Measurements from ENCODE around the gene DYSF. TPM values are rescaled to one million over a fixed set of nuclear protein-coding genes. Genes with fewer than 3 reads are reported as not detected.

Gene DYSF
- total and polyA plus RNA-seq, 2 donors (not counting 3 experiments of a cell fraction or from before 2014, with no cell fraction given): 50.9 to 152 TPM

DNA sequence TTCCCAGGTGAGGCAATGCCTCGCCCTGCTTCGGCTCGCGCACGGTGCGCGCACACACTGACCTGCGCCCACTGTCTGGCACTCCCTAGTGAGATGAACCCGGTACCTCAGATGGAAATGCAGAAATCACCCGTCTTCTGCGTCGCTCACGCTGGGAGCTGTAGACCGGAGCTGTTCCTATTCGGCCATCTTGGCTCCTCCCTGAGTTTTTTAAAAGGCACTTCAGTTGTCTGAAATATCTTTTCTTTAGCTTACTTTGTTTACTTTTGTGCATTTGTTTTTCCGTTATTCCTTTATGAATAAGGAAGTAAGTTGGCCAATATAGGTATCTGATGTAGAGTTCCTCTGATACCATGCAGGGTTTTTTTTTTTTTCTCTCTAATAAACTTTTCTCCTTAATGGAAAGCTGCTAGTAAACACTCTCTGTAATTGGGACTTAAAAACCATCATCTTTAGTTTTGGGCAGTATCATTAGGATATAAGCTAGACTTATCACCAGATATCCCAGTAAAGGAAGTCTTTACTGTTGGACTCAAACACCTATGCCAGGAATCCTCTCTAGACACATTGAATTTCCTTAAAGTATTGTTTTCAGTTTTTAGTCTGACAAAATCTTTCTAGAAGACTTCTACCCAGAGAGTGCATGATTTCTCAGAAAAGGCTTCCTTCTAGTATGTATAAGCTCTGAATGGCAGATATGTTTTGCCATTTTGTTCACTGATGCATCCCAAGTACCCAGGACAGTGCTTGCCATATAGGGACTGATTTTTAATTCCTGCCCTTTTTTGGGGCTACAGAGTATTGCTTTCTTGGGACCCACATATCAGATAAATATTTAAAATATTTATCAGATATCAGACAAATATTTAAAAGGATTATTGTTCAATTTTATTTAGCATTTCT is 35.8 kb upstream of the DYSF start:
- peak overlapping the region; percentile 72 for H3K4me2 ChIP-seq (ENCODE audit: insufficient read depth, low read length)
- ChIA-PET POLR2A (no interaction called here), CTCF (interaction anchor here (0.6 to 2.2 kb wide), 5 partner anchors 34 to 118 kb away, joined by 3 to 7 read pairs (median 4); partner anchors contain the start of gene ZNF638)
- TSS peak; percentile 35 for BruUV-seq (replicated peaks)
- DNase-seq (ENCODE audit: low read depth, low spot score) (peak; percentile 20), FAIRE-seq (no peak)
- peaks cover 26% of the 10 kb centered on the region for H3K4me1 ChIP-seq (ENCODE audit: control insufficient read depth, extremely low read depth, insufficient read depth, low read length)
- no peaks in the 10 kb centered on the region for H3K79me2 ChIP-seq (ENCODE audit: control insufficient read depth, insufficient read depth, low read length)
- no peaks in the 10 kb centered on the region for H3K9me1 ChIP-seq (replicated peaks; ENCODE audit: control insufficient read depth, extremely low read depth, insufficient read depth, low read length)
- peak overlapping the region; percentile 48 for H3K27ac ChIP-seq (ENCODE audit: insufficient read depth, low read depth, low read length)
- H3K27me3 ChIP-seq (ENCODE audit: control insufficient read depth in 2 of 2, insufficient read depth in 2 of 2, low read length in 2 of 2): no peaks in the 10 kb centered on the region
- H4K20me1 ChIP-seq (replicated peaks; ENCODE audit: control insufficient read depth, extremely low read depth, insufficient read depth, low read length): no peaks in the 10 kb centered on the region
- no peaks in the 10 kb centered on the region for H3K9me3 ChIP-seq (replicated peaks; ENCODE audit: control insufficient read depth, insufficient read depth, low read length)
- H3K36me3 ChIP-seq (ENCODE audit: control insufficient read depth in 2 of 2, extremely low read depth in 1 of 2, insufficient read depth in 2 of 2, low read length in 2 of 2): no peaks in the 10 kb centered on the region
- H2AFZ ChIP-seq (ENCODE audit: low read depth, low read length): peak overlapping the region; percentile 44
- H3K9ac ChIP-seq (replicated peaks; ENCODE audit: extremely low read depth, insufficient read depth, low read length): peak overlapping the region; percentile 51
- TF ChIP-seq EZH2 (IDR thresholded peaks at IDR 0.05; ENCODE audit: borderline replicate concordance, low read depth, low read length, severe bottlenecking) (no peak), JUN (IDR thresholded peaks at IDR 0.05; ENCODE audit: borderline replicate concordance, insufficient read depth, insufficient read length, low read depth) (no peak)
- TF ChIP-seq, protein P1, sequence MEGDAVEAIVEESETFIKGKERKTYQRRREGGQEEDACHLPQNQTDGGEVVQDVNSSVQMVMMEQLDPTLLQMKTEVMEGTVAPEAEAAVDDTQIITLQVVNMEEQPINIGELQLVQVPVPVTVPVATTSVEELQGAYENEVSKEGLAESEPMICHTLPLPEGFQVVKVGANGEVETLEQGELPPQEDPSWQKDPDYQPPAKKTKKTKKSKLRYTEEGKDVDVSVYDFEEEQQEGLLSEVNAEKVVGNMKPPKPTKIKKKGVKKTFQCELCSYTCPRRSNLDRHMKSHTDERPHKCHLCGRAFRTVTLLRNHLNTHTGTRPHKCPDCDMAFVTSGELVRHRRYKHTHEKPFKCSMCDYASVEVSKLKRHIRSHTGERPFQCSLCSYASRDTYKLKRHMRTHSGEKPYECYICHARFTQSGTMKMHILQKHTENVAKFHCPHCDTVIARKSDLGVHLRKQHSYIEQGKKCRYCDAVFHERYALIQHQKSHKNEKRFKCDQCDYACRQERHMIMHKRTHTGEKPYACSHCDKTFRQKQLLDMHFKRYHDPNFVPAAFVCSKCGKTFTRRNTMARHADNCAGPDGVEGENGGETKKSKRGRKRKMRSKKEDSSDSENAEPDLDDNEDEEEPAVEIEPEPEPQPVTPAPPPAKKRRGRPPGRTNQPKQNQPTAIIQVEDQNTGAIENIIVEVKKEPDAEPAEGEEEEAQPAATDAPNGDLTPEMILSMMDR (IDR thresholded peaks at IDR 0.05; ENCODE audit: extremely low read depth in 1 of 2, insufficient read depth in 1 of 2, low read depth in 1 of 2, low read length in 2 of 2): no peak
- dilution Hi-C loops (cut with MboI; ENCODE audit: extremely low pct_ligation_motif_present, low sequenced_read_pairs) (no loop called here), intact Hi-C loops (cut with micrococcal nuclease) (no loop called here)
- H3K4me3 ChIP-seq (replicated peaks in 1 of 3; ENCODE audit: insufficient read depth in 1 of 3, low read depth in 1 of 3, low read length in 3 of 3): peak overlapping the region; percentile 22 to 67 (median 31)

Measured in endothelial cell of umbilical vein (primary cell).